Ramos (cell line): ENCODE results near the gene OR4Q2.
"Not testable (repeated sequence)": the region's sequence is repeated elsewhere in the genome, so short reads cannot be mapped to it uniquely, and the experiment has no call there.

Source experiments
- in situ Hi-C: fragments of 300-500 bp; cut with MboI; formaldehyde crosslinking; loops from one replicate; pipeline ENCODE4 v1.14.3; 2022; ENCODE audit warnings: low sequenced_read_pairs; ENCODE audit not compliant: unreplicated experiment

Gene OR4Q2

DNA sequence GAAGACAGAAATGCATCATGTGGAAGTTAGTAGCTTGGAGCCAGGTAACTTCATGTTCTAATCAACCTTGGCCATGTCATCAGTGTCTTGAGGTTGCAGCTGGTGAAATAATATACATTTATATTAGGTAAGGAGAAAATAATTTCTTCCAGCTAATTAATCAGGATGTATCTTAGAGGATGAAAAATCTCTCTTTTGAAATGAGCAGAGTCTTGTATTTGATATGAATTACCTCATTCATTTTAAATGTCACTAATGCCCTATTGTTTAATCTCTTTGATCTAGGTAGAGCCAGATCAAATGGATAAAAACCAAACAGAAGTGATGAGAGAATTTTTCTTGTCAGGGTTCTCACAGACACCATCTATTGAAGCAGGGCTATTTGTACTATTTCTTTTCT lies at the start of gene OR4Q2:
Gene OR4Q2, plus strand, starts transcription at position 301 of the 400 bp plus-strand sequence.
- in situ Hi-C loops, result no loop called here

DNA sequence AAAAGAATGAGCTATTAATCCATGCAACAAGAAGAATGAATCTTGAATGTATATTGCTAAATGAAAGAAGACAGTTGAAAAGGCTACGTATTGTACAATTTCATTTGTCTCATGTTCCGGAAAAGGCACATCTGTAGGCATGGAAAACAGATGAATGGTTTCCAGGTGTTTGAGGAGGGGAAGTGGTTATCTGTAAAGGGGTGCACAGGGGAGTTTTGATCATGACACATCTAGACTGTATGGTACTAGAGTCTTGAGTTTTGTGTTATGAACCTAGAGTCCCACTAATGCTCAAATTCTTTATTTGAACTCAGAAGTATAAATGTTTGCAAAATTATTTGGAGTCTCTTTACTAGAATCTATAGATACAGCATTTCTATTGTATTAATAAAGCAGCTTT lies 32.2 kb upstream of the OR4Q2 start:
- in situ Hi-C loops, result not testable (repeated sequence)

DNA sequence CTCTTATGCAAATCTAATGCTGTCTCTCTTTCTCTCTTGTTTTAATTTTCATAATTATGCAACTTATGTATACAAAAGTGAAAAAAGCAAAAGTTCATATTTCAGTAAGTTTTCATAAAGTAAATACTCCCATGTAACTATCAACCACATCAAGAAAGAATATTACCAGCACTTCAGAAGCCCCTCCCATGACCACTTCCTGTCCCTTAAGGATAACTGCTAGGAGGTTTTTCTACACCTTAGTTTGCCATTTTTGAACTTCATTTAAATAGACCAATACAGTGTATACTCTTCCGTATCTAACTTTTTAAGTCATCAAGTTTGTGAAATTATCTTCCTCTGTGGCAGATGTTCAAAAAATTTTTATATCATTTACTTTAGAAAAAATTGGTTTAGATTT lies 27.1 kb upstream of the OR4Q2 start:
- in situ Hi-C loops, result no loop called here

DNA sequence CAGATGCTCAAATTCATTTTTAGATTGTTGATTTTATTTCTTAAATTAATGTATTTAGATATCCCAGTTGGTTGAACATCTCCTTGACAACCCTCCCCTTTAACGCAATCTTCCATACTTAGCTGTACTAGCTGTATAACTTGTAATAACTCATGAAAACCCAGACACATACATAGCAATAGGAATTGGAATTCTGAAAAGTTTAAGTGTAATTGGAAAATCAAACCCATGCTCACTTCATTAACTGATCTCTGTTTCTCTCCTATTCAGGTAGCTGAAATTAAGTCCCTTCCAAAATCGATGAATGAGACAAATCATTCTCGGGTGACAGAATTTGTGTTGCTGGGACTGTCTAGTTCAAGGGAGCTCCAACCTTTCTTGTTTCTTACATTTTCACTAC lies 26.7 kb upstream of the OR4Q2 start, which contains the start of gene OR4K15:
Gene OR4K15, plus strand, starts transcription at position 301 of the 400 bp plus-strand sequence. Its CDS starts 0 bp downstream, at position 301.
- in situ Hi-C loops, result no loop called here

DNA sequence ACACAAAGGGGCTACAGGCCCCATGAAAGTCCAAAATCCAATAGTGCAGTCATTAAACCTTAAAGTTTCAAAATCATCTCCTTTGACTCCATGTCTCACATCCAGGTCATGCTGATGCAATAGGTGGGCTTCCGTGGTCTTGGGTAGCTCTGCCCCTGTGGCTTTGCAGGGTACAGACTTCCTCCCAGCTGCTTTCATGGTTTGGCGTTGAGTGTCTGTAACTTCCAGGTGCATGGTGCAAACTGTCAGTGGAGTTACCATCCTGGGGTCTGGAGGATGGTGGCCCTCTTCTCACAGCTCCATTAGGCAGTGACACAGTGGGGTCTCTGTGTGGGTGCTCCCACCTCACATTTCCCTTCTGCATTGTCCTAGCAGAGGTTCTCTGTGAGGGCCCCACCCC lies 8.5 kb upstream of the OR4Q2 start:
- in situ Hi-C loops, result no loop called here

DNA sequence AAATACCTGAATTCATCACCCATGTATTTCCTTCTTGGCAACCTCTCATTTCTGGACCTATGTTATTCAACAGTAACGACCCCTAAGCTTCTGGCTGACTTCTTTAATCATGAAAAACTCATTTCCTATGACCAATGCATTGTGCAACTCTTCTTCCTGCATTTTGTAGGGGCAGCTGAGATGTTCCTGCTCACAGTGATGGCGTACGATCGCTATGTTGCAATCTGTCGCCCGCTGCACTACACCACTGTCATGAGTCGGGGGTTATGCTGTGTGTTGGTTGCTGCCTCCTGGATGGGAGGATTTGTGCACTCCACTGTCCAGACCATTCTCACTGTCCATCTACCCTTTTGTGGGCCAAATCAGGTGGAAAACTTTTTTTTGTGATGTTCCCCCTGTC lies 356 bp downstream of the OR4Q2 start:
- in situ Hi-C loops, result no loop called here

DNA sequence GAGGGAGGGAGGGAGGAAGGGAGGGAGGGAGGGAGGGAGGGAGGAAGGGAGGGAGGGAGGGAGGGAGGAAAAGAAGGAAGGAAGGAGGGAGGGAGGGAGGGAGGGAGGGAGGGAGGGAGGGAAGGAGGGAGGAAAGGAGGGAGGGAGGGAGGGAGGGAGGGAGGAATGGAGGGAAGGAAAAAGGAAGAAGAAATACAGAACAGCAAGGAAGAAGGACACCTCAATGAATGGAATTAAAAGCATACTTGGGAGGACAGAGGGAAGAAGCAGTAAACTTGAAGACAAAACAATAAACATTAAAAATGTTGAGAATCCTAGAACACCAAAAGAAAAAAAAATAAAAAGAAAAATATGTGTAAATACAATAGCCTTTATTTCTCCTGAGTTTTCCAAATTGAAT lies 6.2 kb downstream of the OR4Q2 start:
- in situ Hi-C loops, result no loop called here

DNA sequence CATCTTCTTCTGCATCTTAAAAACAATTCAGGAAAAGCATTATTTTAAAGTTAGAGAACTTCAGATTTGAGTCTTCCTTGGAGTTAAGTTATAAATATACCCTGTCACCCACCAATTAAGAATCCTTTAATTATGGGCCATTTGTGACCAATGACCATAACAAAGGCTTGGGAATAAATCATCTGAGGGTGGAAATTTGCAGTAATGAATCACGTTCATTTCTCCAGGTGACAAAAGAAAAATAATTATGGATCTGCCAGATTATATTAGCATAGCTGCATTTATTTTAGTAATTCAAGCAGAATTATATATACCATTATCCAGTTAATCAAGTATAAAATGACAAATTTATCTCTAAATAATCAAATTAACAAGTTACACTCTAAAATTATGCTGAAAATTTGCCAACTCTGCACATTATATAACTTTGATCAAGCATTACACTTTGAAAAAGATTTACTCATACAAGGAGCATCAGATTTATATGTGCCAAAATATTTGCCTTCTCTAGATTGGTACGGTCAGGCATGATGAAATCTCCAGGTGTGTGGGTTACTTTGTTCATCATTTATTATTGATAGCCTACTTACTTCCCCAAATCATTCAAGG lies 17.4 kb downstream of the OR4Q2 start, which contains the start of gene OR4K14:
Gene OR4K14, minus strand, starts transcription at position 51 of the 609 bp plus-strand sequence. CDS start 4,114 bp downstream, outside the sequence.
- in situ Hi-C loops, result no loop called here

DNA sequence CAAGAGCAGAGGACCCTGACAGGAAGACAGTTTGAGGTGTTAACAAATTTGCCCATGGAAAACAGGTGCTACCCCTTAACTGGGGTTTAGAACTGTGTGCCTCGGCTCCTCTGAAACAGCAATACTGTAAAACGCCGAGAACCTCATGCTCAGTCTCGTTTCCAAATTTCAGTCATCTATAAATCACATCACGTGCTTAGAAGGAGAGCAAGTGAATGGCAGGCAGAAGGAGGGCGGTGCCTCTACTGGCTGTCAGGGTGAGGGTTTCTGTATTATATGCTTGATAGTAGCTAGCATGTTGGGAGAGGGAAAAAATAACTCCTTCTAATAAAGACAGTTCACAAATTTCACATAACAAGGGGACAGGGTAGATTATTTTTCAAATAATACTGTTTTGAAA lies 29.1 kb downstream of the OR4Q2 start:
- in situ Hi-C loops, result no loop called here

DNA sequence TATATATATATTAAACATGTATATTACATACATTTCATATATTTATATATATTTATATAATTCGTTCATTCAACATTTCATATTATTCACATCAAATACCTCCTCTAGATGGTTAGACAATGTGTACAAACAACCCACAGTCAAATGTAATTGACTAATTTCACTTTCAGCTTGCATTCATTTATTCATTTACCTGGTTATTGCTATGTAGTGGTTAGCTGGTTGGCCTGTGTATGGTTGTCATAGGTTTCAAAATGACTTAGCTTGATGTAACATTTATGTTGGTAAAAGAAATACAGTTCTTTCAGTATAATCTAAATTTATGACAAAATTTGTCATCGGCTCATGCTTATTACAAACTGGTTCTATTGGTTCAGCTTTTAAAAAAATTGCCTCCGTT lies 33.5 kb downstream of the OR4Q2 start:
- in situ Hi-C loops, result no loop called here

DNA sequence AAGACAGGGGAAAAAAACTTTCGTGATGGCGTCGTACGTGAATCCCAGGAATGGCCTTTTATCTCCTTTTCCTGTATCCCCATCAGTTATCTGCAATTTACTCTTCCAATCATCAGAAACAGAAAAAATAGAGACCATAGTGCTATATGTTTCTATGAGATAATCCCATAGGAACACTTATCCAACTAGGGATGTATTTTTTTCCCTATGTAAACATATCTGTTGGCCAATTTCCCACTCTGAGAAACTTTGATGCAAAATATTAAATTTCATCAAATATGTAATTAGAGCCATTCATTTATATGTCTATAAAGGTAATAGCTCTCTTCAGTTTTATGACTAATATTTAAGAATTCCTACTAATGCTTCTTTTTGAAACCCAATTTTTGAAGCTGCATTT lies 34.0 kb downstream of the OR4Q2 start, which contains the start of gene OR4K13:
Gene OR4K13, minus strand, starts transcription at position 101 of the 400 bp plus-strand sequence. CDS start 1,280 bp downstream, outside the sequence.
- in situ Hi-C loops, result no loop called here

DNA sequence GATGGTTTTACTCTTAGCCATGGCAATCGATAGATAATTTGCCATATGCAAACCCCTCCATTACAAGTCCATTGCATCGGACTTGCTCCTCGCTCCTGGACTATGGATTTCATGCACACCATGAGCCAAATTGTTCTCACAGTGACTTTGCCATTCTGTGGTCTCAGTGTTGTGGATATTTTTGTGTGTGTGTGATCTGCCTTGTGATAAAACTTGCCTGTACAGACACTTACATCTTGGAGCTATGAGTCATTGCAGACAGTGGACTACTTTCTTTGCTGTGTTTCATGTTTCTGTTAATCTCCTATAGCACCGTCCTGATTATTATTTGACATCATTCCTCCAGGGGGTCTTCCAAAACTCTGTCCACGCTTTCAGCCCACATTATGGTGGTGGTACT lies 42.3 kb downstream of the OR4Q2 start:
- in situ Hi-C loops, result no loop called here

DNA sequence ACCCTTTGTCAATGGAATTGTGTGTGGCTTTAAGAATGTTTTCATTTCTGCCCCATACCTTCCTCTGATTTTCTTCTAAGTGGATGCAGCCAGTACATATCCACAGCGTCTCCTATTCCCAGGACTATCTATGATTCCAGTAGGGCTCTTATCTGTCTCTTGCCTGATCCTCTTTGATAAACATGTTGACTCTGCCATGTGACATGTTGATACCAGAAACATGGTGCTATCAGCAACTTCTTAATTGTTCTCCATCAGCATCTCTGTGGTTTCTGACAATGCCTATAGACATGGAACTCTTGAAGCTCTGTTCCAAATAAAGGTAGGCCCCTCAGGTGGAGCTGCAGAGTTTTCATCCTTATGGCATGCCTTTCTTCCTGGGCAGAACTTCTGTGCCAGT lies 46.2 kb downstream of the OR4Q2 start:
- in situ Hi-C loops, result no loop called here
